ENCODE results near the gene PPP4R1. TPM values are rescaled to one million over a fixed set of nuclear protein-coding genes. Genes with fewer than 3 reads are reported as not detected.

The PPP4R1 gene
- polyA plus RNA-seq, 1 of the 3 experiments (the other 2 are of a cell fraction): 53.4 TPM

DNA sequence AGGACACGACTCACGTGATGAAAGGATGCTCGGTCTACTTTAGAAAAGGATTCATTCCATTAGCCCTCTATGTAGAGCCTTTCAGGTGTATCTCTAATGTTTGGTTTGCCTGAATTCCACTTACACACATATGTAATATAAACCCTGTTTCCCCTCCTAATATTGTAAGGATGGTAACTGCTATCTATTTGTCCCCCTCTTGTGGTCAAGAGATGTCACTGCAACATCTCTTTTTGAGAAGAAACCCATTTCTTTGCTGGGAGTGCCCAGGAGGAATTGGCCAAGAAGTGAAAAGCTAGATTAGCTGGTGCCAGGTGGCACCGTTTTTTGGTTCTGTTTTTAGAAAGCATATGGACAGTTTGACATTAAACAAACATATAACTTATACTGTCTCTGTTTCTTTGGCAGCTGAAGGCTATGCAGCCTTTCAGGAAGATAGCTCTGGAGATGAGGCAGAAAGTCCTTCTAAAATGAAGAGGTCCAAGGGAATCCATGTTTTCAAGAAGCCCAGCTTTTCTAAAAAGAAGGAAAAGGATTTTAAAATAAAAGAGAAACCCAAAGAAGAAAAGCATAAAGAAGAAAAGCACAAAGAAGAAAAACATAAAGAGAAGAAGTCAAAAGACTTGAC is 97.8 kb downstream of the PPP4R1 start:
- Histone ChIP-seq H3K79me2 (ENCODE audit: insufficient read depth) (peaks cover 55% of the 10 kb centered on the region), H3K4me1 (ENCODE audit: control insufficient read depth in 1 of 2, insufficient read depth in 2 of 2, low read depth in 1 of 2, low read length in 1 of 2) (peaks cover 0 to 19% of the 10 kb centered on the region in 2 experiments; a peak in 2 of 4 replicates), H3K27me3 (ENCODE audit: insufficient read depth) (no peaks in the 10 kb centered on the region), H3F3A (replicated peaks; ENCODE audit: insufficient read depth) (peaks cover 33% of the 10 kb centered on the region), H2AFZ (ENCODE audit: low read depth) (no peak overlapping the region), H3K9ac (peak overlapping the region; percentile 3; the same call in 1 of the 2 replicates), H3K27ac (ENCODE audit: low read depth in 2 of 2, low read length in 1 of 2) (peak overlapping the region in 1 of 2 experiments; percentile 44; a peak in 1 of 4 replicates), H3K4me3 (ENCODE audit: low read depth in 2 of 2, low read length in 1 of 2) (peak overlapping the region in 1 of 2 experiments; percentile 40; a peak in 1 of 4 replicates), H3K4me2 (peak overlapping the region; percentile 42; the same call in 1 of the 2 replicates), H3K9me2 (no peaks in the 10 kb centered on the region), H3K9me3 (no peaks in the 10 kb centered on the region), H3K36me3 (replicated peaks in 1 of 2; ENCODE audit: control insufficient read depth in 1 of 2, insufficient read depth in 2 of 2, low read length in 1 of 2) (peaks cover 10 to 21% of the 10 kb centered on the region in 2 experiments), H4K20me1 (ENCODE audit: insufficient read depth) (peaks cover 5% of the 10 kb centered on the region; the same call in 1 of the 2 replicates)
- peak; percentile 63 for DNase-seq
- CTCF ChIA-PET: interaction anchor here (0.5 to 2.0 kb wide), 36 partner anchors 8 to 1788 kb away, joined by 3 to 8 read pairs (median 3); partner anchors contain the start of genes RALBP1 and TWSG1
- WGBS (ENCODE audit: low lambda C conversion rate): 72% methylated on average over 4 of the region's 4 CpGs
- TF ChIP-seq SIN3A (IDR thresholded peaks at IDR 0.05; ENCODE audit: borderline replicate concordance, low read depth, low read length) (no peak), SMC3 (IDR thresholded peaks at IDR 0.05; ENCODE audit: low read depth, low read length) (peak; percentile 67), RAD21 (IDR thresholded peaks at IDR 0.05; ENCODE audit: low read length) (peak; percentile 88), CTCF (IDR thresholded peaks at IDR 0.05) (peak; percentile 94)
- POLR2A ChIA-PET: no interaction called here

GRCh38 chr18:9513971-9514512 is 100.3 kb downstream of the PPP4R1 start:
- POLR2A ChIA-PET: no interaction called here
- H2AFZ ChIP-seq (ENCODE audit: low read depth): no peak overlapping the region
- TF ChIP-seq POLR2AphosphoS5 (IDR thresholded peaks at IDR 0.05; ENCODE audit: low read depth, low read length): no peak
- no peak for TF ChIP-seq MEF2A (IDR thresholded peaks at IDR 0.05; ENCODE audit: borderline replicate concordance, low read depth)
- no peak for TF ChIP-seq EZH2phosphoT487 (IDR thresholded peaks at IDR 0.05; ENCODE audit: borderline replicate concordance, low read depth)
- no peak for TF ChIP-seq USF2 (IDR thresholded peaks at IDR 0.05; ENCODE audit: borderline replicate concordance, low read depth, low read length)
- no peak for TF ChIP-seq ZBTB33 (IDR thresholded peaks at IDR 0.05; ENCODE audit: borderline replicate concordance, low read depth)
- TF ChIP-seq, protein P1, sequence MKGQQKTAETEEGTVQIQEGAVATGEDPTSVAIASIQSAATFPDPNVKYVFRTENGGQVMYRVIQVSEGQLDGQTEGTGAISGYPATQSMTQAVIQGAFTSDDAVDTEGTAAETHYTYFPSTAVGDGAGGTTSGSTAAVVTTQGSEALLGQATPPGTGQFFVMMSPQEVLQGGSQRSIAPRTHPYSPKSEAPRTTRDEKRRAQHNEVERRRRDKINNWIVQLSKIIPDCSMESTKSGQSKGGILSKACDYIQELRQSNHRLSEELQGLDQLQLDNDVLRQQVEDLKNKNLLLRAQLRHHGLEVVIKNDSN (IDR thresholded peaks at IDR 0.05; ENCODE audit: borderline replicate concordance, low read depth): no peak
- TF ChIP-seq GATA2 (CRISPR knock-in tag; IDR thresholded peaks at IDR 0.05): no peak
- no peak for TF ChIP-seq MXI1 (IDR thresholded peaks at IDR 0.05; ENCODE audit: low read depth, low read length)
- no peak for TF ChIP-seq RXRA (IDR thresholded peaks at IDR 0.05; ENCODE audit: borderline replicate concordance, low read depth)
- TF ChIP-seq SMC3 (IDR thresholded peaks at IDR 0.05; ENCODE audit: low read depth, low read length): no peak
- TF ChIP-seq NFIC (IDR thresholded peaks at IDR 0.05; ENCODE audit: borderline replicate concordance): no peak
- TF ChIP-seq RAD21 (IDR thresholded peaks at IDR 0.05; ENCODE audit: low read length): no peak
- TF ChIP-seq, protein P2, sequence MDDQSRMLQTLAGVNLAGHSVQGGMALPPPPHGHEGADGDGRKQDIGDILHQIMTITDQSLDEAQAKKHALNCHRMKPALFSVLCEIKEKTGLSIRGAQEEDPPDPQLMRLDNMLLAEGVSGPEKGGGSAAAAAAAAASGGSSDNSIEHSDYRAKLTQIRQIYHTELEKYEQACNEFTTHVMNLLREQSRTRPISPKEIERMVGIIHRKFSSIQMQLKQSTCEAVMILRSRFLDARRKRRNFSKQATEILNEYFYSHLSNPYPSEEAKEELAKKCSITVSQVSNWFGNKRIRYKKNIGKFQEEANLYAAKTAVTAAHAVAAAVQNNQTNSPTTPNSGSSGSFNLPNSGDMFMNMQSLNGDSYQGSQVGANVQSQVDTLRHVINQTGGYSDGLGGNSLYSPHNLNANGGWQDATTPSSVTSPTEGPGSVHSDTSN (IDR thresholded peaks at IDR 0.05): 0 out of 2 replicates have a peak, but pooled peaks have one; percentile 9

More at GRCh38 chr18:9513971-9514512, 100.3 kb downstream of the PPP4R1 start:
- H3K79me2 ChIP-seq (ENCODE audit: insufficient read depth): peaks cover 67% of the 10 kb centered on the region
- peaks cover 10 to 13% of the 10 kb centered on the region in 2 experiments for H3K36me3 ChIP-seq (replicated peaks in 1 of 2; ENCODE audit: control insufficient read depth in 1 of 2, insufficient read depth in 2 of 2, low read length in 1 of 2)
- H4K20me1 ChIP-seq (ENCODE audit: insufficient read depth): peaks cover 9% of the 10 kb centered on the region; the same call in 1 of the 2 replicates
- WGBS (ENCODE audit: low lambda C conversion rate): 82% methylated on average over 6 of the region's 6 CpGs
- no peaks in the 10 kb centered on the region for H3K9me2 ChIP-seq
- no peak for DNase-seq
- H3K9ac ChIP-seq: no peak overlapping the region
- peak overlapping the region in 1 of 2 experiments; percentile 37; a peak in 1 of 4 replicates for H3K27ac ChIP-seq (ENCODE audit: low read depth in 2 of 2, low read length in 1 of 2)
- H3K4me1 ChIP-seq (ENCODE audit: control insufficient read depth in 1 of 2, insufficient read depth in 2 of 2, low read depth in 1 of 2, low read length in 1 of 2): peaks cover 0 to 19% of the 10 kb centered on the region in 2 experiments; a peak in 2 of 4 replicates
- CTCF ChIA-PET: interaction anchor here (0.6 to 1.1 kb wide), 2 partner anchors 159 to 441 kb away, joined by 3 to 5 read pairs; no protein-coding TSS in a partner anchor
- H3K4me2 ChIP-seq: peak overlapping the region; percentile 27; the same call in 1 of the 2 replicates
- H3K9me3 ChIP-seq: no peaks in the 10 kb centered on the region
- H3K27me3 ChIP-seq (ENCODE audit: insufficient read depth): no peaks in the 10 kb centered on the region
- 0 out of 4 replicates have a peak overlapping the region, but pooled peaks of 1 of the 2 experiments have one; percentile 22 for H3K4me3 ChIP-seq (ENCODE audit: low read depth in 2 of 2, low read length in 1 of 2)
- H3F3A ChIP-seq (replicated peaks; ENCODE audit: insufficient read depth): peaks cover 33% of the 10 kb centered on the region
